Mononuclear cell (primary cell): ENCODE data around the gene HECTD2. TPM values are rescaled to one million over a fixed set of nuclear protein-coding genes. Genes with fewer than 3 reads are reported as not detected.

ENCODE experiments used
- H3K27me3 ChIP-seq: 2 replicates; pipeline ENCODE4 v1.6.0; 2011; ENCODE audit warnings: low read length, control low read depth; ENCODE audit not compliant: insufficient read depth
- H3K4me1 ChIP-seq: 2 replicates; pipeline ENCODE4 v1.5.1; 2011; ENCODE audit warnings: mild to moderate bottlenecking, low read length, control low read depth; ENCODE audit not compliant: insufficient read depth
- H3K4me3 ChIP-seq: 2 replicates; pipeline ENCODE4 v1.5.1; 2011; ENCODE audit warnings: mild to moderate bottlenecking, low read length, moderate library complexity
- H3K9me3 ChIP-seq: 2 replicates; pipeline ENCODE4 v1.5.1; 2011; ENCODE audit warnings: low read depth, mild to moderate bottlenecking, control low read depth, low read length
- total RNA-seq: library from RNA; depleted of rRNA; stranded (reverse); fragments of >200 nt; gene quantifications from one replicate; pipeline ENCODE4 v1.2.3, GENCODE V29; 2012

HECTD2 gene
- total RNA-seq, 1 donor, result 1.5 TPM

GRCh38 chr10:91487911-91488582 lies 77.9 kb downstream of the HECTD2 start:
- H3K4me3 ChIP-seq, result no peak overlapping the region
- no peaks in the 10 kb centered on the region for H3K27me3 ChIP-seq
- H3K9me3 ChIP-seq, result no peaks in the 10 kb centered on the region
- no peaks in the 10 kb centered on the region for H3K4me1 ChIP-seq

DNA sequence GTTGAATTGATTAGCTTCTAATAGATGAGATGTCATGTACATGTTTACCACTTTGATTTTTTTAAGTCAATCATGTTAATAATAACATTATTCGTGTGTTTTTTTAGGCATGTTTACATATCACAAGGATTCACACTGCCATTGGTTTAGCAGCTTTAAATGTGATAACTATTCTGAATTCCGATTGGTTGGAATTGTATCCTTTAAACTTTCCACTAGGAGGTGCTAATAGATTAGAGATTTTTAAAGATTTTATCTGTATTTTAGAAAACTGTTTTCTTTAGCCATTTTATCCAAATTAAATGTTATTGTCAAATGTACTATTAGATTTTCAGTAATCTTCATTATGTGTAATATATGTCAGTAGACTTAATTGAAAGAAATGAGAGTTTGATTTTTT lies 83.2 kb downstream of the HECTD2 start:
- Histone ChIP-seq H3K4me3 (no peak overlapping the region), H3K4me1 (no peaks in the 10 kb centered on the region), H3K27me3 (no peaks in the 10 kb centered on the region), H3K9me3 (no peaks in the 10 kb centered on the region)

- Histone ChIP-seq H3K27me3 (no peaks in the 10 kb centered on the region), H3K4me3 (no peak overlapping the region), H3K4me1 (no peaks in the 10 kb centered on the region), H3K9me3 (no peaks in the 10 kb centered on the region)
These were observed 85.3 kb downstream of the HECTD2 start for GRCh38 chr10:91495402-91495801.

DNA sequence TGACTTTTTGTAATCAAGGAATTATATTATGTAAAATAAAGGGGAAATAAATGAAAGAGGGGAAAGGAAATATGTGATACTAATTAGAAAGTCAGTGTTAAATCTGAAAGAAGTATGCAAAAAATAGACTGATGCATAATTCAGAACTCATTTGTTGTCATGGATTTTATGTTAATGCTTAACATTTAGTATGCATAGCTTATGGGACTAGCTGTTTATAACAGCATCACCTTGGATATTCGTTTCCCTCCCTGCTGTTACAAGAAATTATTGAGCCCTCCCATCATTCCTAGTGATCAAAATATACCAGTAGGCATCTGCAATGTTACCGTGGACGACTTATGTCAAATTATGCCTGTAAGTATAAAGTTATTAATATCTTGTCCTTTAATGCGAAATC lies 85.9 kb downstream of the HECTD2 start:
- Histone ChIP-seq H3K4me1 (no peaks in the 10 kb centered on the region), H3K9me3 (no peaks in the 10 kb centered on the region), H3K27me3 (no peaks in the 10 kb centered on the region), H3K4me3 (no peak overlapping the region)

DNA sequence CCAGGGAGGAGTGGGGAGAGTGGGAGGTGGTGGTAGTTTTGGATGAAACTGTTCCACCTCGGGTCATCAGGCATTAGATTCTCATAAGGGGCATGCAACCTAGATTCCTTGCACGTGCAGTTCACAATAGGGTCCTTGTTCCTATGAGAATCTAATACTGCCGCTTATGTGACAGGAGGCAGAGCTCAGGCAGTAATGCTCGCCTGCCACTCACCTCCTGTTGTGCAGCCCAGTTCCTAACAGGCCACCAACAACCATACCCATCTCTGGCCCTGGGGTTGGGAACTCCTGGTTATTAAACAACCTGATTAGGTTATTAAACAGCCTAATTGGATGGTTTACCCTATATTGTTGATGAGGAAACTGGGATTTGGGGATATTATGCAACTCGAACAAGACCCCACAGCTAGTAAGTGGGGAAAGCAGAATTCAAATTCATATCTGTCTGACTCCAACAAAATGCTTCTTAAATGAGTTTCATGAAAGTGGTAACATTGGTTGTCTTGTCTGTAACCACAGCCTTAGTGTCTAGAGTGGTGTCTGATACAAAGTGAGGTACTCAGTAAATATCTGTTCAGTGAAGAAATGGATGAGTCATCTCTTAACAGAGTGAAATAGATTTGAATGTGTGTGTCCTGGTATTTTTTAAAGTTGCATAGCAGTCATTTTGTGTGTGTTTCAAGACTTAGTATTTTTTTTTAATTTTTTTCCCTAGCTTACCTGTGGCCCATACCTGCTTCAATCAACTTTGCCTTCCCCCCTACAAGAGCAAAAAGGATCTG lies 101.6 kb downstream of the HECTD2 start:
- H3K9me3 ChIP-seq, result no peaks in the 10 kb centered on the region
- no peak overlapping the region for H3K4me3 ChIP-seq
- H3K4me1 ChIP-seq, result no peaks in the 10 kb centered on the region
- no peaks in the 10 kb centered on the region for H3K27me3 ChIP-seq

GRCh38 chr10:91512458-91512857 lies 102.3 kb downstream of the HECTD2 start:
- no peak overlapping the region for H3K4me3 ChIP-seq
- no peaks in the 10 kb centered on the region for H3K9me3 ChIP-seq
- no peaks in the 10 kb centered on the region for H3K4me1 ChIP-seq
- H3K27me3 ChIP-seq, result no peaks in the 10 kb centered on the region

DNA sequence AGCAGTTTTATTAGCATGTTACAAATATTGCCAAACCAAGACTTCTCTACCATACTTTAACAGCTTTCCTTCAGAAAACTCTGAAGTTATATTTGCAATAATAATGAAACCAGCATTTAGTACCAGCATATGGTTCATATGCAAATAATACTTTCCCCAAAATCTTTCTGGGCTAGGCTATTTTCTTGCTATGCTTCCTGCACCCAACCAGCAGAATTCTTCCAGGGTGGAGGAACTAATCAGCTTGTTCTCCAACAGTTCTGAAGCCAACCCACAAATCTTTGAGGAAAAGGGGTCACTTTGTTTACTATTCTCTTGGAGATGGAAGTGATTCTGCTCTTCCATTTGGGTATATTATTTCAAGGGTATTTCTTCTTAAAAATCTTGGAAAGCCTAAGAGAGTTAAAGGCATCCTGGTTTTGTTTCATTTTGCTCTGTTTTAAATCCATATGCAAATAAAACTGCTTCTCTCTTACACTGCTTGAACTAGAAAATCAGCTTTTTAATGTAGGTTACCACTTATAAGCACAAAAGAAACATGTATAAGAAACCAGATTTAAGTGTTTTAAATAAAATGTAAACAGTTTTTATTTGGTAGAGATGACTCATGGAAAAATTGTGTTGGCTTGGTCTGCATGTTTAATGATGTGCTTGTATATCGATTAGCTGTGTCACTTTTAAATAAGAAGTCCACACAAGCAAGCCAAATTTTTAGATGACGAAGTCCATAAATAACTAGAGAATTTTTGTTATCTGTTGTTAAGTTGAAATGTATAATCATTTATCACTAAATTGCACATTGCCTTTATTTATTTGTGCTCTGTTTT lies 103.7 kb downstream of the HECTD2 start:
- no peaks in the 10 kb centered on the region for H3K4me1 ChIP-seq
- H3K4me3 ChIP-seq, result no peak overlapping the region
- H3K9me3 ChIP-seq, result no peaks in the 10 kb centered on the region
- no peaks in the 10 kb centered on the region for H3K27me3 ChIP-seq

DNA sequence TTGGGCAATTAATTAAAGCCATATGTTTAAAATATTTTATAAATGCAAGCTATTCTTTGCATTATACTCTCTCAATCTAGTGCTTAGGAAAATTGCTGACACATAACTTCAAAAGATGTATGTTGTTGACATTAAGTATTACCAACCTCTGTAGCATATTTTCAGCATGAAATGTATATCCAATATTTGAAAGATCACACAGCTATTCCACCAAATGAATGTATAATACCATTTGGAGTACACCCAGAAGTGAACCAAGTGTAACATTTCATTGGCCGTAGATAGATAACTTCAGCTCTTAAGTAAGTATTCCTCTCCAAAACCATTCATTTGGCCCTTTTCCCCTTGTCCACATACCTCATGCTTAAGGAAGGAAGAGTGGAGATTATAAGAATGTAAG lies 104.6 kb downstream of the HECTD2 start:
- no peak overlapping the region for H3K4me3 ChIP-seq
- H3K4me1 ChIP-seq, result no peaks in the 10 kb centered on the region
- no peaks in the 10 kb centered on the region for H3K27me3 ChIP-seq
- no peaks in the 10 kb centered on the region for H3K9me3 ChIP-seq

- Histone ChIP-seq H3K4me3 (no peak overlapping the region), H3K4me1 (no peaks in the 10 kb centered on the region), H3K9me3 (no peaks in the 10 kb centered on the region), H3K27me3 (no peaks in the 10 kb centered on the region)
These were observed 107.2 kb downstream of the HECTD2 start for GRCh38 chr10:91517394-91517793.

GRCh38 chr10:91519899-91520514 lies 109.9 kb downstream of the HECTD2 start:
- Histone ChIP-seq H3K27me3 (no peaks in the 10 kb centered on the region), H3K4me3 (no peak overlapping the region), H3K9me3 (no peaks in the 10 kb centered on the region), H3K4me1 (no peaks in the 10 kb centered on the region)

GRCh38 chr10:91520661-91521060 lies 110.5 kb downstream of the HECTD2 start:
- H3K27me3 ChIP-seq, result no peaks in the 10 kb centered on the region

DNA sequence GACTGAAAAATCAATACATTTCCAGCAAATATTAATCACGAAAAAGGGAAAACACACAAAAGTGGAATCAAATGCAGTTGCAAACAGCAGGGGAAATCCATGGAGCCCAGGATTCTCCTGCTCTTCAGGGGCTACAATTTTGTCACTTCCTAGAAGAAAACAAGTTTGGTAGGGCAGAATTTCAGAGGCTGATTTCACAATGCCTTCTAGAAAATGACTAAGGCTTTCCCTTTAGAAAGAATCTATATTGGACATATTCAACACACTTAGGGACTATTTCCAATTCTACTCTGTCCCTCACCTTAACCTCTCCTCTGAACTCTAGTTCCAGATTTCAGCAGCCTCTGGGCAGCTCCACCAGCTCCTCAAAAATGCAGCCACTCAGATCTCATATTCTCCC lies 111.3 kb downstream of the HECTD2 start:
- H3K27me3 ChIP-seq, result no peaks in the 10 kb centered on the region
- H3K4me3 ChIP-seq, result no peak overlapping the region
- H3K9me3 ChIP-seq, result no peaks in the 10 kb centered on the region
- no peaks in the 10 kb centered on the region for H3K4me1 ChIP-seq

More at GRCh38 chr10:91520661-91521060, 110.5 kb downstream of the HECTD2 start:
- Histone ChIP-seq H3K4me1 (no peaks in the 10 kb centered on the region), H3K4me3 (no peak overlapping the region), H3K9me3 (no peaks in the 10 kb centered on the region)

DNA sequence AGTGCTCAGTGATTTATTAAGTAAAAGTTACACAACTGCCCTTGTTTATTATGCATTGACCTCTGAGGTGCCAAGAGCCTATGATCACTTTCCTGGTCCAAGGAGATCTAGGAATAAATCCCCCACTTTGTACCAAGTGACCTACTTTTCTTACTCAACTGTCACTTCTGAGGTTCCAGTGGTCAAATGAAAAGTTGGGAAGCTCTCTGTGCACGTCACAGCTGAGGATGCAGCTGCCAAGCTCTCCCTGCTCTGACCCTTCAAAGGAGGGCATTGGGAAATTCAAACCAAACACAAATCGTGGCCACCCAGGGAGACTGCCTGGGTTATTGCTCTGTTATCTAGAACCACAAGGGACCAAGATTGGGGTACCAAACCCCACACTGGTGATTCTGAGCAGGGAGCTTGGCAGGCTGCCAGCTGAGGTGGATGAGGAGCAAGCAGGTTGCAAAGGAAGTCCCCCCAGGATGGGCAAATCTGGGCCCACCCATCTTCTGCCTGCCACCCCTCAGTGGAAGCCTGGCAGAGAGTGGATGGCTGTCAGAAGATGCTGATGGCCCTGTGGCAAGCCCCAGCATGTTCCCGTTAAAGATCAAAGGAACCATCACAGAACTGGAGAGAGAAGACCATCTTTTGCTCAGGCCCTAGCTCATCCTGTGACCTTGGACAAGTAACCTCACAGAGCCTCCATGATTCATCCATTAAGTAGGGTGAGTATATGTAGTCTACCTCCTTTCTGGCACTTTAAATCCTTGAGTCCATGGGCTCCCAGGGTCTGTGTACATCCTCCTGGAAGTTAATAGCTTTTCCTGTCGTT lies 116.0 kb downstream of the HECTD2 start:
- no peaks in the 10 kb centered on the region for H3K4me1 ChIP-seq
- no peak overlapping the region for H3K4me3 ChIP-seq
- H3K9me3 ChIP-seq, result no peaks in the 10 kb centered on the region
- H3K27me3 ChIP-seq, result no peaks in the 10 kb centered on the region

- Histone ChIP-seq H3K27me3 (no peaks in the 10 kb centered on the region), H3K4me1 (no peaks in the 10 kb centered on the region), H3K9me3 (no peaks in the 10 kb centered on the region), H3K4me3 (no peak overlapping the region)
These were observed 117.9 kb downstream of the HECTD2 start for GRCh38 chr10:91528080-91528479.
